BJ (cell line): ENCODE measurements around the gene AHRR. TPM values are rescaled to one million over a fixed set of nuclear protein-coding genes. Genes with fewer than 3 reads are reported as not detected.

Source experiments
- CTCF ChIA-PET: fragments of 350-600 bp; formaldehyde crosslinking; extraction: SDS; loops from one replicate; lab custom pipeline; 2021; ENCODE audit warnings: antibody characterized with exemption, inconsistent platforms; lab: Yijun Ruan, JAX
- POLR2A ChIA-PET: fragments of 300-600 bp; sonication (Branson Sonifier 250); formaldehyde crosslinking; extraction: SDS; loops from one replicate; lab custom pipeline; 2021; ENCODE audit warnings: antibody characterized with exemption; lab: Charles Lee
- DNase-seq: peaks from one replicate; pipeline ENCODE4 v3.0.0-alpha.2; 2011; ENCODE audit warnings: low read depth
- H3K27me3 ChIP-seq: 2 replicates; pipeline ENCODE4 v1.6.0; 2011; ENCODE audit warnings: low read length; ENCODE audit not compliant: control insufficient read depth, insufficient read depth
- H3K36me3 ChIP-seq: 2 replicates; pipeline ENCODE4 v1.5.1; 2011; ENCODE audit warnings: low read length; ENCODE audit not compliant: control insufficient read depth, insufficient read depth
- H3K4me3 ChIP-seq: 2 replicates; pipeline ENCODE4 v1.5.1; 2011; ENCODE audit warnings: low read depth, mild to moderate bottlenecking, control low read depth, low read length
- CTCF ChIP-seq: IDR thresholded peaks from 2 replicates; pipeline ENCODE4 v1.5.1; 2011; ENCODE audit warnings: low read depth, mild to moderate bottlenecking, control low read depth, inconsistent platforms, low read length, moderate library complexity; ENCODE audit not compliant: insufficient read depth
- polyA plus RNA-seq: library from polyadenylated mRNA; depleted of rRNA; stranded (reverse); fragments of >200 nt; gene quantifications from 2 replicates; pipeline ENCODE4 v1.2.3, GENCODE V29; 2011

The AHRR gene
- polyA plus RNA-seq, 1 experiment, result 36.4 TPM

GRCh38 chr5:429453-430188 is 108.1 kb downstream of the AHRR start:
- DNase-seq, result peak; percentile 62
- no peak for TF ChIP-seq CTCF
- Histone ChIP-seq H3K27me3 (no peaks in the 10 kb centered on the region), H3K36me3 (peaks cover 32% of the 10 kb centered on the region), H3K4me3 (no peak overlapping the region)
- CTCF ChIA-PET, result interaction anchor here (0.8 to 5.3 kb wide), 10 partner anchors 10 to 113 kb away, joined by 3 to 60 read pairs (median 4); partner anchors contain the start of gene AHRR
- POLR2A ChIA-PET, result interaction anchor here (0.6 kb wide), 1 partner anchor 126 kb away, joined by 3 read pairs; no protein-coding TSS in a partner anchor

- no peak for DNase-seq
- ChIA-PET CTCF (interaction anchor here (0.8 to 5.3 kb wide), 13 partner anchors 10 to 113 kb away, joined by 3 to 60 read pairs (median 4); partner anchors contain the start of gene AHRR), POLR2A (interaction anchor here (0.6 kb wide), 1 partner anchor 127 kb away, joined by 3 read pairs; no protein-coding TSS in a partner anchor)
- peaks cover 32% of the 10 kb centered on the region for H3K36me3 ChIP-seq
- no peaks in the 10 kb centered on the region for H3K27me3 ChIP-seq
- H3K4me3 ChIP-seq, result no peak overlapping the region
- TF ChIP-seq CTCF, result no peak
These were observed 108.9 kb downstream of the AHRR start for GRCh38 chr5:430214-430925.

DNA sequence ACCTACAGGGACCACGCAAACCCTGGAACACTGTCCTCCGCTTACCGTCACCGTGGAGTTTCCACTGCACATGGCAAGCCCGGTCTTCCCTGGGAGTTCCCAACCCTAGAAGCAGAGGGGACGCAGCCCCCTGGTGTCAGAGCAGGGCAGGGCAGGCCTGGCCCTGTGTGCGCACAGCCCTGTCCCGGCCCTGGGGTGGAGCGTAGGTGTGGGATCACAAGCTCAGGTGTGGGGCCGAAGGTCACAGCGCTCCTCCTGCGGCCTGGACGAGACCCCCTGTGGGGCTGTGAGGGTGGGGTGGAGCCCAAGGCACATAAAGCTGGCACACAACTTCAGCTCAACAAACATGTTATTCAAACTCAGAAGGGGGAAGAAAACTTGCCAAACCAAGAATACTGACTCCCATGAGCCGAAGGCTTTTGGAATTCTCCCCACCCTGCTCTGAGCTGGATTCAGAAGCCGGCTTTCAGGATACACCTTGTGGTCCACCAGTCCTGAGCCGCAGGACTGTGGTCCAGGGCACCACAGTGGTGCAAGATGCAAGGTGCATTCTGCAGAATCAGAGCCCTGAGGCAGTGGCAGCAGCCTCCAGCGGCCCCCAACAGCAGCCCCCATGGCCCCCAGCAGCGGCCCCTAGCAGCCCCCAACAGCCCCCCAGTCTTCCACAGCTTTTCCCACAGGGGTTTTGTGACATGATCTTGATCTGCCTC is 109.6 kb downstream of the AHRR start:
- ChIA-PET CTCF (interaction anchor here (1.0 to 5.3 kb wide), 10 partner anchors 11 to 114 kb away, joined by 3 to 60 read pairs (median 6); partner anchors contain the start of gene AHRR), POLR2A (no interaction called here)
- peak; percentile 74 for TF ChIP-seq CTCF
- no peak overlapping the region for H3K4me3 ChIP-seq
- no peak for DNase-seq
- peaks cover 32% of the 10 kb centered on the region for H3K36me3 ChIP-seq
- H3K27me3 ChIP-seq, result no peaks in the 10 kb centered on the region

- ChIA-PET CTCF (interaction anchor here (1.0 to 5.3 kb wide), 9 partner anchors 12 to 115 kb away, joined by 3 to 60 read pairs (median 9); partner anchors contain the start of gene AHRR), POLR2A (no interaction called here)
- TF ChIP-seq CTCF, result no peak
- Histone ChIP-seq H3K36me3 (peaks cover 32% of the 10 kb centered on the region), H3K27me3 (no peaks in the 10 kb centered on the region), H3K4me3 (no peak overlapping the region)
- DNase-seq, result no peak
These were observed 110.2 kb downstream of the AHRR start for GRCh38 chr5:431711-432050.
